D721Med (cell line): ENCODE data around the gene ARHGAP36.

Experiments used
- DNase-seq: peaks from one replicate; pipeline ENCODE4 v3.0.0; 2011; ENCODE audit warnings: low spot score; ENCODE audit not compliant: insufficient read length
- FAIRE-seq: peaks from 2 replicates; lab custom pipeline; 2011; peaks lifted over from hg19 to GRCh38; lab: Jason Lieb, UNC
- CTCF ChIP-seq: IDR thresholded peaks from 2 replicates; pipeline ENCODE4 v1.5.1; 2012; ENCODE audit warnings: mild to moderate bottlenecking, control low read depth; ENCODE audit not compliant: insufficient read depth; ENCODE audit errors: missing control alignments

Gene ARHGAP36

DNA sequence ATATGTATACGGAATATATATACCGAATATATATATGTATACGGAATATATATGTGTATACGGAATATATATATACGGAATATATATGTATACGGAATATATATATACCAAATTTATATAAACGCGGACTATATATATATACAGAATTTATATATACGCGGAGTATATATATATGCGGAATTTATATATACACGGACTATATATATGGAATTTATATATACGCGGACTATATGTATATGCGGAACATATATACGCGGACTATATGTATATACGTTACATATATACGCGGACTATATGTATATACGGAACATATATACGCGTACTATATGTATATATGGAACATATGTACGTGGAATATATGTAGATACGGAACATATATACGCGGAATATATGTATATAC lies 78.6 kb downstream of the ARHGAP36 start:
- no peak for DNase-seq
- FAIRE-seq: no peak
- no peak for TF ChIP-seq CTCF

- DNase-seq: no peak
- no peak for FAIRE-seq
- TF ChIP-seq CTCF: no peak
Observed at GRCh38 chrX:131139072-131139471, 80.9 kb downstream of the ARHGAP36 start.
